ELF-1 (cell line): ENCODE measurements around the gene DNAJC9.
A peak's percentile ranks its signal among the peaks of the same experiment; 100 is the strongest.

Experiments used
- DNase-seq: peaks from one replicate; pipeline ENCODE4 v3.0.0-alpha.2; 2016; ENCODE audit warnings: low read depth, low spot score

Gene DNAJC9

DNA sequence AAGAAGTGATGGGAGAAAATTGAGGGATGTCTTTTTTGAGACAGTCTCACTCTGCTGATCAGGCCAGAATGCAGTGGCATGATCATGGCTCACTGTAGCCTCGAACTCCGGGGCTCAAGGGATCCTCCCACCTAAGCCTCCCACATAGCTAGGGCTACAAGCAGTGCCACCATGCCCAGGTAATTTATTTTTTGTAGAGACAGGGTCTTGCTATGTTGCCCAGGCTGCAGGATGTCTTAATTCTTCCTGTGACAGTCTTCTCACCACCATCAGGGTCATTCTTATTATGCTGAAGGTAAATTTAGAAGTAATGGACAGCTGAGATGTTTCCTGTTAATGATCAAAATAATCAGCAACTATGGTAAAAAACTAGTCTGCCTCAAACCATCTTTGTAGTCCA, 7.1 kb downstream of the DNAJC9 start:
- DNase-seq: no peak

DNA sequence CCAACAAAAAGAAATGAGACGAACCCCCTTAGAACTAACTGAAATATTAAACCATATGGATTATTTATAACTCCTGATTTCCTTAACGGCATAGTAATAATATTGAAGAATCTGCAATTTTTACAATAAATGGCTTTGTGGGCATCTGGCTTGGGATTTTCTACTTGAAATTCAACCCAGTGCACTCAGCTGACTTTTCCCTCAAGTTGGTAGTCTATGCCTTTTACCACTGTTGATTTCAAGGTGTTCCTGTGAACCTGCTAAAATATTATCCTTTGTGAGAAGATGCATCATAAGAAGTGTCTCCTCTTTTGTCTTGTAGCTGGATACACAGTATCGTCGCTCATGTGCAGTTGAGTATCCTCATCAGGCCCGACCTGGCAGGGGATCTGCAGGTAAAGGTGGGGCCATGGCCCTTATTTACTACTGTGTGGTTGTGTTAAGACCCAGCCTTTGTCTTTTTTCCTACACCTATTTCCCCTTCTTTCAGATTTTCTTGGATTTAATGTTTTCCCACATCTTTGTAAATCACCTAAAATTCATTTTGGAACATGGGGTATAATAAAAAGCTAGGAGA, 8.0 kb downstream of the DNAJC9 start:
- no peak for DNase-seq

DNA sequence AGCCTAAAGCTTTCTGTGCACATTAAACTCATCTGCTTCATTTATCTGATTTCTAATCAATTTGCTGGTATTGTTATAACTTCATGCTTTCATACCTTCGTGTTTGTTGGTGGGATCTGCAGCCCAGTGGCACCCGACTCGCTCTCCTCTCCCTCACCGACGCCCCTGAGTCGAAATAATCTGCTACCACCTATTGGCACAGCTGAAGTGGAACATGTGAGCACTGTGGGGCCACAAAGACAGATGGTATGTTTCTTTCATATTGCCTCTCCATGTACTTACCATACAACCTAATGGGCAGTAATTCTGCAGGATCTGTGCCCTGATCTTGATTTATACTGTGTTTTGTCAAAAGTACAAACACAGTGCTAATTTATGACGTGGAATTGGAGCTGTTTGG, 12.4 kb downstream of the DNAJC9 start:
- DNase-seq: no peak

DNA sequence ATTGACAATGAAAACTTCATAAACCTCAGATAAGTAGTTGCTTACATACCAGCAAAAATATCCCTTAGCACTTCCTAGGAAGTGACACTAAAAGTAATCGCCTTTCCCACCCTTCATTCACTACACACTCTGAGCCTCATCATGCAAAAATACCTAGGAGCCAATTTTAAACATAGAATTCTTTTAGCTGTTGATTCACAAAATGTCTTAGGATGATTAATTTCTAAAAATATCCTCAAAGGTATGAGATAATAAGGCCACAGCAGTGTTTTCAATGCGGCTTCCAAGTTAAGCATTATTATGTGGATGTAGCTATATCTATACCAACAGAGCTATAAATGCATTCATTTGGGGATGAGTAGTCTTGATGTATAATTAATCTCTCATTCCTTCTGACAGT, 13.2 kb downstream of the DNAJC9 start:
- DNase-seq: no peak

DNA sequence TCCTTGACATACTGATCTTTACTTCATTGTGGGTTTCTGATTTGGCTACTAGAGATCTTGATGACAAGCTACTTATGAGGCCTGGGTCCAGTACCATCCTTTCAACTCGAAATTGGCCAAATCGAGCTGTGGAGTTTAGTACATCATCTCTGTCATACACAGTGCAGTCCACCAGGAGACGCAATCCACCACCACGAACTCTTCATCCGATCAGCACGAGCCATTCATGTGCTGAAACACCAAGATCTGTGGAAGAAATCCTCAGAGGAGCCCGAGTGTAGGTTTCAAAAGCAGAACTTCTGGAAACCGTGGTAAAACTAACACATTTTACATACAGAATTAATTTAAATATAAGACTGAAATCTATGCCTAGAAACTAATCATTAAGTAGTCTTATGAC, 14.2 kb downstream of the DNAJC9 start:
- peak; percentile 23 for DNase-seq

- DNase-seq: no peak
Measured at GRCh38 chr10:73229567-73229966, 17.5 kb downstream of the DNAJC9 start.

- DNase-seq: no peak
Measured at GRCh38 chr10:73228247-73228646, 18.8 kb downstream of the DNAJC9 start.

DNA sequence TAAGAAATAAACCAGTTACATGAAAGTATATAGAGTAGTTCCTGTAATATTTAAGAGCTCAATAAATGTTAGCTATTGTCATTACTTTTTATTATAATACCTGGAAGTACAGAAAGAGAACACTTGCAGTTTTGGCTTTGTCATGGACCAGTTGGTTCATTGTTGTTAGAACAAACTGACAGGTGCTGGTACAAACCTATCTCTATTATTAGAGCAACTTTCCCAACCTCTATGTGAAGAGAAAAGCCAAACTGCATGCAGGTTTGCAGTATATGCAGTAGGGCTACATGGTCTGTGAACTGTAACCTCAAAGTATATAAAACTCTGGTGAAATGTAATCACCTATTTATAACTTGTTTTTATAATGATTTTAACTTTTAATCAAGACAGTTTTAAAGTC, 20.4 kb downstream of the DNAJC9 start:
- DNase-seq: no peak

GRCh38 chr10:73225518-73225917, 21.5 kb downstream of the DNAJC9 start:
- DNase-seq: no peak

- DNase-seq: no peak
Measured at GRCh38 chr10:73220989-73221388, 26.1 kb downstream of the DNAJC9 start.

GRCh38 chr10:73219384-73219783, 27.7 kb downstream of the DNAJC9 start:
- DNase-seq: no peak

DNA sequence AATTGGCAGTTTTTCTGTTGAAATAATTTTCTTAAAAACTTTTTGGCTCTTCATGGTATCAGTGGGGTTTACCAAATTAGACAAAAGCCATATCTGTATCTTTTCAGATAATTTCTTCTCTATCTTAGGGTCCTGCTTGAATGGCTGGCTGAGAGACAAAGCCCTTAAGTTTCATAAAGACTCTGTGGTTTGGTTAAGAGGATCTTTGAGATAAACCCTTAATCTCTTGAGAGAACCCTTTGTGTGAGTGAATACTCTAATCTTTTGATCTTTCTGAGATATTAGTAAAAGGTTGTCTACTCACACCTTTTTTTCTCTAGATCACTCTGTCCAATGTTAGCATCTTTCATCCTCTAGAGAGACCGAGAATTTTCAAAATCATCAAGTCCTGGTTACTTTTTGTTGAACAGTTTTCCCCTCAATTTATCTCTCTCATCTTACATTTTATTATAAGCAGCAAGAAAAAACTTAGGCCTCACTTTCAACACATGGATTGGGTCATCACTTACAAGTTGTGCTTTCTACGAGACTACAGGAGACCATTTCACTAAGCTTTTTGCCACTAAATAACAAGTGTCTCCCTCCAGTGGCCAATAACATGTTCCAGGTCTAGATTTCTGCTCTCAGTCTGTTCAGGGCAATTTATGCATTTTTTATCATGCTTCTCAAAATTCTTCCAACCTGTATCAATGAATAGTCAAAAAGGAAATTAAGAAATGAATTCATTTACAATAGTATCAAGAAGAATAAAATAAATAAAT, 28.4 kb downstream of the DNAJC9 start:
- no peak for DNase-seq

DNA sequence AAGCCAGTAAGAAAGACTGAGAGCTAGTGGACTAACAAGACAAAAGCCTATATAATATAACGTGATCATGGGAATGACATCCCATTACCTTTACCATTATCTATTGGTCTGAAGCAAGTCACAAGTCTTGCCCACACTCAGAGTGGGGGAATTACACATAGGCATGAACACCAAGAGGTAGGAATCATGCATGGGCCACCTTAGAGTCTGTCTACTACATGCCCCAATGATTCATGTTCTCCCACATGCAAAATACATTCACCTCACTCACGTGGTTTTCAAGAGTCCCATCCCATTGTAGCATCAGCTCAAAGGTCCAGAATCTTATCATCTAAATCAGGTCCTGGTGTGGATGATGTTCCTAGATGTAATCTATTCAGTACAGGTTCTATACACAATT, 29.4 kb downstream of the DNAJC9 start:
- no peak for DNase-seq

DNA sequence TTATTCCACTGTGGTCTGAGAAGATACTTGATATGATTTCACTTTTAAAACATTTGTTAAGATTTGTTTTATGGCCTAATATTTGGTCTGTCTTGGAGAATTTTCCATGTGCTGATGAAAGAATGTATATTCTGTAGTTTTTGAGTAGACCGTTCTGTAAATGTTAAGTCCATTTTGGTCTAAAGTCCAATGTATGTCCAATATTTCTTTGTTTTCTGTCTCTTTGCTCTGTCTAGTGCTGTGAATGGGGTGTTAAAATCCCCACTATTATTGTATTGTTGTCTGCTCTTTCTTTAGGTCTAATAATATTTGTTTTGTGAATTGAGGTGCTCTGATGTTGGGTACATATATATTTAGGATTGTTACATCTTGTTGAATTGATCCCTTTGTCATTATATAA, 31.3 kb downstream of the DNAJC9 start:
- DNase-seq: no peak

DNA sequence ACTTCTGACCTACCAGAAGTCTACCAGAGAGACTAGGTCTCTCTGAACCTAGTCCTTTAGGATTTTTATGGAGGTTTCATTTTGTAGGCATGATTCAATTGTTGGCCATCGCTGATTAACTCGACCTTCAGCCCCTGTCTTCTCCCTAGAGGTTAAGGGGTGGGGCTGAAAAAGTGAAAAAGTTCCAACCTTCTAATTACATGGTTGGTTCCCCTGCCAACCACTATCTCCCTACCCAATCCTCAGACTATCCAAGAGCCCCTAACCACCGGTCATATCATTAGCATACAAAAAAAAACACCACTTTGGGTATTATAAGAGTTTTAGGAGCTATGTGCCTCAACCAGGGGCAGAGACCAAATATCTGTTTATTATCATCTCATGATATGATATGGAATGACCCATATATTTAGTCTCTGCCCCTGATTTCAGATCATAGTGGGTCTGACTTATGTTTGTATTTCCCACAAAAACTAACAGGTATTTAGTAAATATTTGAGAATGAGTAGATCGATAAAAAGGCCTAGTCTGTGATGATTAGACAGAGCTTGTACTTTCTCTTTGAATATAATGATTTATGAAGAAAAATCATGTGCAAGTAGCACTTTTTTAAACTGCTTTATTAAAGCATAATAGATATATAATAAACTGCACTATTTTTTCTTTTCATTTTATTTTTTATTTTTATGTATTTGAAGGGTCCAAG, 35.8 kb downstream of the DNAJC9 start:
- no peak for DNase-seq

DNA sequence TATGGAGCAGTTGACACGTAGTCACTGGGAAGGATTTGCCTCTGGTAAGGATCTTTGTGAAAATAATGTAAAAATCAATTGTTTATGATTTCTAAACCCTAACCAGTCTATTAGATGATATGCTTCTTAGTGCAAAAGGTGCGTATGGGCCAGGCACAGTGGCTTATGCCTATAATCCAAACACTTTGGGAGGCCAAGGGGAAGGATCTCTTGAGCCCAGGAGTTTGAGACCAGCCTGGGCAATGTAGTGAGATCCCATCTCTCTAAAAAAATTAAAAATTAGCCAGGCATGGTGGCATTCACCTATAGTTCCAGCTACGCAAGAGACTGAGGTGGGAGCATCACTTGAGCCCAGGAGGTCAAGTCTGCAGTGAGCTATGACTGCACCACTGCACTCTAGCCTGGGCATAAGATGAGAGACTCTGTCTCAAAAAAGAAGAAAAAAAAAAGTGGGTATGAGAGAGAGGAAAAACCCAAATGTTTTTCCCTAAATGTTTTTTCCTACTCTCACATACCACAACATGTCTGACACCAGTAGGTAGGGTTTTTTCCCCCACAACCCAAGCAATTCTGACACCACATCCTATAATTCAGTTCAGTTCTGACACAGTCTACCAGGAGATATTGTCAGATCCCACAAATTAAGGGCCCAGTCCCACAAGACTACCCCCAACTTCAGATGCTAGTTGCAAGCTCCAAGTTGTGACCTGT, 36.5 kb downstream of the DNAJC9 start:
- DNase-seq: no peak

DNA sequence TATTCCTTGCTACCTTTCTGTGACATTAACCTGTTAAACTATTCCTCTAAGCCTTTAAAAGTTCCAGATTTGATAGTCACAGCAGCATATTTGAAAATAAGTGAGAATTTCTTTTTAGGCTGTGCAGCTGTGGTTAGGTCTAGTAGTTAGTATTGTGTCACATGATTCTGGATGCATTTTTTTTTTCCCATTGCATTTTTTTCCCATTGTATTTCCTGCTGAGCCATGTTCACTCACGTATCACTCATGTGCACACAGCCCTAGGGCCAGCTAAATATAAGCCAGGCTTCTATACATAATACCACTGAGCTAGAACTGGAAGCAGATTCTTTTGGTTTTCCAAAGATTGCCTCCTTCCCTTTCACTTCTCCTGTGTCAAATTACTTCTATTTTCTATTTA, 37.4 kb downstream of the DNAJC9 start:
- no peak for DNase-seq

- DNase-seq: no peak
Measured at GRCh38 chr10:73207883-73208282, 39.2 kb downstream of the DNAJC9 start.

GRCh38 chr10:73206385-73206784, 40.7 kb downstream of the DNAJC9 start:
- peak; percentile 4 for DNase-seq

GRCh38 chr10:73205890-73206289, 41.2 kb downstream of the DNAJC9 start:
- no peak for DNase-seq

DNA sequence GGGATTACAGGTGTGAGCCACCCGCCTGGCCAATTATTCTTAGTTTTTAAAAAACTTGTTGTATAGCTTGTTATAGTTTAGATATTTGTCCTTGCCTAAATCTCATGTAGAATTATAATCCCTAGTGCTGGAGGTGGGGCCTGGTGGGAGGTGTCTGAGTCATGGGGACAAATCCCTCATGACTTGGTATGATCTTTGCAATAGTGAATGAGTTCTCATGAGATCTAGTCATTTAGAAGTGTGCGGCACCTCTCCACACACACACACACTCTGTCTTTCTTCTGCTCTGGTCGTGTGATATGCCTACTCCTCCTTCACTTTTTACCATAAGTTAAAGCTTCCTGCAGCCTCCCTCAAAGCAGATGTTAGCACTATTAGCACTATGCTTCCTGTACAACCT, 42.0 kb downstream of the DNAJC9 start:
- DNase-seq: no peak
